HG03469 (cell line): ENCODE data around the gene DNAH3.

Experiments used
- ATAC-seq: cut with Tn5 transposase; IDR thresholded peaks from one replicate; pipeline ENCODE4 v1.9.1; 2021; ENCODE audit warnings: mild to moderate bottlenecking, moderate library complexity, moderate number of reproducible peaks; ENCODE audit not compliant: unreplicated experiment

DNAH3 gene

GRCh38 chr16:20887207-20887606, 263.4 kb downstream of the DNAH3 start:
- ATAC-seq: no peak

GRCh38 chr16:20886320-20886719, 264.3 kb downstream of the DNAH3 start:
- no peak for ATAC-seq

- no peak for ATAC-seq
Measured at GRCh38 chr16:20884240-20884556, 266.4 kb downstream of the DNAH3 start.

- no peak for ATAC-seq
Measured at GRCh38 chr16:20883554-20884239, 266.9 kb downstream of the DNAH3 start.
